ENCODE data around the gene SERPINB7. TPM values are rescaled to one million over a fixed set of nuclear protein-coding genes. Genes with fewer than 3 reads are reported as not detected.
A peak's percentile ranks its signal among the peaks of the same experiment; 100 is the strongest.

SERPINB7 gene
- total RNA-seq, 1 experiment from 2014 or later = not detected

GRCh38 chr18:63779386-63779785 is 4.2 kb downstream of the SERPINB7 start (continued):
- TF ChIP-seq EZH2 (IDR thresholded peaks at IDR 0.05) (no peak), EGR1 (IDR thresholded peaks at IDR 0.05; ENCODE audit: low read depth) (no peak), SIN3A (IDR thresholded peaks at IDR 0.05; ENCODE audit: low read depth) (no peak), SP1 (IDR thresholded peaks at IDR 0.05; ENCODE audit: low read depth) (no peak)

GRCh38 chr18:63783394-63783793 is 8.2 kb downstream of the SERPINB7 start:
- TF ChIP-seq RAD21 (IDR thresholded peaks at IDR 0.05; ENCODE audit: low read depth) = peak; percentile 30; the same call in 1 of the 2 replicates
- no peak for TF ChIP-seq ATF3 (IDR thresholded peaks at IDR 0.05)
- no peak for TF ChIP-seq YY1 (IDR thresholded peaks at IDR 0.05; ENCODE audit: extremely low read depth, insufficient replicate concordance, low read depth, low read length)
- TF ChIP-seq EZH2phosphoT487 (IDR thresholded peaks at IDR 0.05; ENCODE audit: borderline replicate concordance) = no peak
- TF ChIP-seq, protein P1, sequence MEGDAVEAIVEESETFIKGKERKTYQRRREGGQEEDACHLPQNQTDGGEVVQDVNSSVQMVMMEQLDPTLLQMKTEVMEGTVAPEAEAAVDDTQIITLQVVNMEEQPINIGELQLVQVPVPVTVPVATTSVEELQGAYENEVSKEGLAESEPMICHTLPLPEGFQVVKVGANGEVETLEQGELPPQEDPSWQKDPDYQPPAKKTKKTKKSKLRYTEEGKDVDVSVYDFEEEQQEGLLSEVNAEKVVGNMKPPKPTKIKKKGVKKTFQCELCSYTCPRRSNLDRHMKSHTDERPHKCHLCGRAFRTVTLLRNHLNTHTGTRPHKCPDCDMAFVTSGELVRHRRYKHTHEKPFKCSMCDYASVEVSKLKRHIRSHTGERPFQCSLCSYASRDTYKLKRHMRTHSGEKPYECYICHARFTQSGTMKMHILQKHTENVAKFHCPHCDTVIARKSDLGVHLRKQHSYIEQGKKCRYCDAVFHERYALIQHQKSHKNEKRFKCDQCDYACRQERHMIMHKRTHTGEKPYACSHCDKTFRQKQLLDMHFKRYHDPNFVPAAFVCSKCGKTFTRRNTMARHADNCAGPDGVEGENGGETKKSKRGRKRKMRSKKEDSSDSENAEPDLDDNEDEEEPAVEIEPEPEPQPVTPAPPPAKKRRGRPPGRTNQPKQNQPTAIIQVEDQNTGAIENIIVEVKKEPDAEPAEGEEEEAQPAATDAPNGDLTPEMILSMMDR (IDR thresholded peaks at IDR 0.05 in 2 of 3, conservative IDR thresholded peaks at IDR 0.05 in 1 of 3; ENCODE audit: borderline replicate concordance in 1 of 3, insufficient read depth in 1 of 3, low read depth in 2 of 3, low read length in 2 of 3) = peak in 2 of 3 experiments; percentile 29 to 43; a peak in 3 of 6 replicates
- TF ChIP-seq FOSL1 (IDR thresholded peaks at IDR 0.05; ENCODE audit: low read depth) = no peak
- TF ChIP-seq, protein P2, sequence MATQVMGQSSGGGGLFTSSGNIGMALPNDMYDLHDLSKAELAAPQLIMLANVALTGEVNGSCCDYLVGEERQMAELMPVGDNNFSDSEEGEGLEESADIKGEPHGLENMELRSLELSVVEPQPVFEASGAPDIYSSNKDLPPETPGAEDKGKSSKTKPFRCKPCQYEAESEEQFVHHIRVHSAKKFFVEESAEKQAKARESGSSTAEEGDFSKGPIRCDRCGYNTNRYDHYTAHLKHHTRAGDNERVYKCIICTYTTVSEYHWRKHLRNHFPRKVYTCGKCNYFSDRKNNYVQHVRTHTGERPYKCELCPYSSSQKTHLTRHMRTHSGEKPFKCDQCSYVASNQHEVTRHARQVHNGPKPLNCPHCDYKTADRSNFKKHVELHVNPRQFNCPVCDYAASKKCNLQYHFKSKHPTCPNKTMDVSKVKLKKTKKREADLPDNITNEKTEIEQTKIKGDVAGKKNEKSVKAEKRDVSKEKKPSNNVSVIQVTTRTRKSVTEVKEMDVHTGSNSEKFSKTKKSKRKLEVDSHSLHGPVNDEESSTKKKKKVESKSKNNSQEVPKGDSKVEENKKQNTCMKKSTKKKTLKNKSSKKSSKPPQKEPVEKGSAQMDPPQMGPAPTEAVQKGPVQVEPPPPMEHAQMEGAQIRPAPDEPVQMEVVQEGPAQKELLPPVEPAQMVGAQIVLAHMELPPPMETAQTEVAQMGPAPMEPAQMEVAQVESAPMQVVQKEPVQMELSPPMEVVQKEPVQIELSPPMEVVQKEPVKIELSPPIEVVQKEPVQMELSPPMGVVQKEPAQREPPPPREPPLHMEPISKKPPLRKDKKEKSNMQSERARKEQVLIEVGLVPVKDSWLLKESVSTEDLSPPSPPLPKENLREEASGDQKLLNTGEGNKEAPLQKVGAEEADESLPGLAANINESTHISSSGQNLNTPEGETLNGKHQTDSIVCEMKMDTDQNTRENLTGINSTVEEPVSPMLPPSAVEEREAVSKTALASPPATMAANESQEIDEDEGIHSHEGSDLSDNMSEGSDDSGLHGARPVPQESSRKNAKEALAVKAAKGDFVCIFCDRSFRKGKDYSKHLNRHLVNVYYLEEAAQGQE (IDR thresholded peaks at IDR 0.05; ENCODE audit: low read depth) = no peak
- no peak for TF ChIP-seq EGR1 (IDR thresholded peaks at IDR 0.05; ENCODE audit: low read depth)
- no peak for TF ChIP-seq SIN3A (IDR thresholded peaks at IDR 0.05; ENCODE audit: low read depth)
- TF ChIP-seq TCF7L2 (IDR thresholded peaks at IDR 0.05; ENCODE audit: borderline replicate concordance, extremely low read depth, insufficient read depth, insufficient read length) = no peak
- no peak for TF ChIP-seq EZH2 (IDR thresholded peaks at IDR 0.05)
- no peak for TF ChIP-seq ELF1 (IDR thresholded peaks at IDR 0.05; ENCODE audit: borderline replicate concordance, low read depth)
- TF ChIP-seq ZNF274 (IDR thresholded peaks at IDR 0.05; ENCODE audit: low read depth, low read length) = no peak
- no peak for TF ChIP-seq SP1 (IDR thresholded peaks at IDR 0.05; ENCODE audit: low read depth)
- H3K79me2 ChIP-seq (ENCODE audit: insufficient read depth, low read length) = no peaks in the 10 kb centered on the region
- H3K9ac ChIP-seq (ENCODE audit: low read length) = no peak overlapping the region
- no peak overlapping the region for H3K4me2 ChIP-seq (ENCODE audit: low read length)
- DNase-seq (ENCODE audit: low read depth, low spot score) (peak; percentile 39), ATAC-seq (peak; percentile 98)
- no peaks in the 10 kb centered on the region for H3K27me3 ChIP-seq (ENCODE audit: insufficient read depth, low read length)
- H3K36me3 ChIP-seq (ENCODE audit: control insufficient read depth in 1 of 2, insufficient read depth in 2 of 2, low read length in 2 of 2) = no peaks in the 10 kb centered on the region
- POLR2A ChIA-PET = no interaction called here
- H3K4me3 ChIP-seq (replicated peaks in 1 of 2; ENCODE audit: low read depth in 1 of 2, low read length in 2 of 2) = no peak overlapping the region
- RAD21 ChIA-PET (ENCODE audit: low non-redundant PET in 1 of 2, low total read pairs in 2 of 2, uncharacterized antibody in 2 of 2, unreplicated experiment in 2 of 2) = no interaction called here
- CTCF ChIA-PET = interaction anchor here (0.7 to 0.9 kb wide), 4 partner anchors 11 to 265 kb away, joined by 3 to 4 read pairs (median 3); no protein-coding TSS in a partner anchor
- H3K9me3 ChIP-seq (ENCODE audit: control insufficient read depth in 1 of 2, insufficient read depth in 1 of 2, low read depth in 1 of 2, low read length in 2 of 2) = no peaks in the 10 kb centered on the region
- intact Hi-C loops (cut with micrococcal nuclease) = no loop called here
- H4K20me1 ChIP-seq (ENCODE audit: insufficient read depth) = no peaks in the 10 kb centered on the region
- no TSS peak for BruUV-seq (replicated peaks)
- no peaks in the 10 kb centered on the region for H3K9me2 ChIP-seq (ENCODE audit: insufficient read depth)
- H2AFZ ChIP-seq (ENCODE audit: low read depth, low read length, poor library complexity, severe bottlenecking) = peak overlapping the region; percentile 81
- H3K27ac ChIP-seq (ENCODE audit: low read depth, low read length) = no peak overlapping the region
- H3K4me1 ChIP-seq (ENCODE audit: control insufficient read depth in 1 of 2, insufficient read depth in 2 of 2, low read length in 2 of 2) = peaks cover 0 to 14% of the 10 kb centered on the region in 2 experiments; a peak in 2 of 4 replicates
